ENCODE data around the gene CCDC13. TPM values are rescaled to one million over a fixed set of nuclear protein-coding genes. Genes with fewer than 3 reads are reported as not detected.

The CCDC13 gene, protein sequence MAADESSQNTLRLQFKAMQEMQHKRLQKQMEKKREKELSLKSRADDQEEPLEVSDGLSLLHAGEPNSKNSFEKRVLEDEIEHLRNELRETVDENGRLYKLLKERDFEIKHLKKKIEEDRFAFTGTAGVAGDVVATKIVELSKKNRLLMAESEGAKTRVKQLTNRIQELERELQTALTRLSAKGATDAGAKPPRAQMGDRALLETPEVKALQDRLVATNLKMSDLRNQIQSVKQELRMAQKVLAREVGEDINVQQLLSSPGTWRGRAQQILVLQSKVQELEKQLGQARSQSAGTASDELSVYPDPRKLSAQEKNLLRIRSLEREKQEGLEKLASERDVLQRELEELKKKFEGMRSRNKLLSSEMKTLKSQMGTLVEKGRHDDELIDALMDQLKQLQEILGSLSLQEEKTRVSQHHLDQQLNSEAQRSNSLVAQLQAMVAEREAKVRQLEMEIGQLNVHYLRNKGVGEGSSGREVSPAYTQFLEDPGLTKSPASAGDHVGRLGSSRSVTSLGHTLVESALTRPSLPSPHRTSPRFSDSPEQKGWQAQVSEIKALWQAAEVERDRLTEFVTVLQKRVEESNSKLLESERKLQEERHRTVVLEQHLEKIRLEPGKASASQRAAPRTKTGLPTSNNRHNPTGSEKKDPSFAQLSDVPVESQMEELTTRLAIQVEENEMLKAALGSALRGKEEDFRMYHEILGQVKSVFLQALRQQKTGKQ
- polyA plus RNA-seq: 1.3 and 5.1 TPM in 2 replicates

DNA sequence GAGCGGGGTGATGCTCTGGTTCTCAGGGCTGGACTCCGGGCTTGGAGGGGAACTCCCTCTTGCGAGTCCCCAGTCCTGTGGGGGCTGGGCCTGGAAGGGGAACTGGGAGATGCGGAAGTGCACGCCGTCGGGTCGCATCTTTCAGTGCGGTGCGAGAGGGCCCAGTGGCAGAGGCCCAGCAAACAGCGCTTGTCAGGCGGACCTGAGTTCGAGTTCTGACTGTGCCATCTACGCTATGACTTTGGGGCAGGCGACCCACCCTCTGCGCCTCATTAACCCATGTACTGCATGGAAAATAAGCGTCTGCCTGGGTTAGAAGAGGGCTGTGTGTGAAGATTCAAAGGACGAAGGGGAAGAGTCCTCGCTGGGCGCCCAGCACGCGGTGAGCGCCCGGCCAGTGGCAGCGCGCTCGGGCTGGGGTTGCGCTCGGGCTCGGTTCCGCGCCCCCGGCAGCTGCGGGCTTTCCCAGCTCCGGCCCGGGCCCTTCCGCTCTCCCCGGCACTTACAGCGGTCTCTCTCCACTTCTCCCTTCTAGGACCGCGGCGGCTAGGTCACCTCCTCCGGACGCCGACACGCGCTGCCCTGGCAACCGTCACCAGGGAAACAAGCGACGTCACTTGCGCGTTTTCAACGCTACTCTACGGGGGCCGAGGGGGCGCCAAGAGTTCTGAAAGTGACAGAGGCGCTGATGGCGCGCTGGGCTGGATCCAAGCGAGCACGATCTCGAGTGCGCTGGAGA is at the start of gene CCDC13:
Gene CCDC13, minus strand, starts transcription at position 584 of the 739 bp plus-strand sequence. CDS start 14,908 bp downstream, outside the sequence.

DNA sequence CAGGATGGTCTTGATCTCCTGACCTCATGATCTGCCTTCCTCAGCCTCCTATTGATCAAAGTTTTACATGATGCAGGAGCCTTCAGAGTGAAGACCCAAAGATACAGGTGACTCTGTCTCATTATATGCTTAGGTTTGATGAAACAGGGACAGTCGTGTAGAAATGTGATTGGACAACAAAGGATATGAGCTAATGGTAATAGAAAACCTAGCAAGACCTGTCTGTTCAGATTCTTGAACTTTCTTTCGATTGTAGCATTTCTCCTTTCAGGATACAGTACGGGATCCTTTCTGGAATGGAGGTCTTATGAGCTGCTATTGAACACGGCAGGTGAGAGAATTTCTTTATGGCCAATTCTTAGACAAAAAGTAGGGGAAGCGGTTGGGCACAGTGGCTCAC is 36.1 kb upstream of the CCDC13 start, which contains the start of gene ACKR2:
Gene ACKR2, plus strand, starts transcription at position 244 of the 400 bp plus-strand sequence. CDS start 55,058 bp downstream, outside the sequence.

DNA sequence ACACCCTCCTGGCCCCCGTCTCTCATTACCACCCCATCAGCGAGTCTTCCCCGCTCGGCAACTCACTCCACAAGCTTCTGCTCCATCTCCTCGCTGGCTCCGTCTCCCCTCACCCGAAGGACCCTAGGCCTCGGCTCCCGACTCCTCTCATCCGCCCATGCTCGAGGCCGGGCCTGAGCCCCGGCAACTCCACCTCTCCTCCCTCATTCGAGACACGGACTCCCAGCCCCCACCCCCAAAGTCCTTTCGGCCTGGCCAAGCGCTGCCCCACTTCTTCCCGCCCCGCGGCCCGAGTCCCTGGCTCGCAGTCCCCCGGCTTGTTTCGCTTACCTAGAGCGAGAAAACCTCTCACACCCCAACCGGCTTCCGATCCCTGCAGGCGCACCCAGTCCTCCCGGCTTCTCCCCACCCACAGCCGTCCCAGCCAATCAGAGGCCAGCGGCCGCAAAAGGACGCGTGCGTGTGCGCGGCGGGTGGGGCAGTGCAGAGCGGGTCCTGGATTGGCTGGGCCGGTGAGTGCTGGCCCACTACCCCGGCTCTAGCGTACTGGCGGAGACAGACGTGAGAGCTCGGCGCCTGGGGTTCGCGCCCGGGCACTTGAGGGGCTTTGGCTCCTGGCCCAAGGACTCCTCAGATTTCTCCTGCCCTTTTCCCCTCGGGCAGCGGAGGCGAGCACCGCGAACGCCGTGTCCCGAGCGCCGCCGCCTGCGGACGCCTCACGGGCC is 31.2 kb upstream of the CCDC13 start, which contains the start of gene HIGD1A:
Gene HIGD1A, minus strand, starts transcription at position 385 of the 725 bp plus-strand sequence. CDS start 10,237 bp downstream, outside the sequence.

Other genes with a start within 250 kb of the CCDC13 start
- gene SEC22C, start 191.3 kb downstream of the CCDC13 start, polyA plus RNA-seq: 38.6 and 54.1 TPM in 2 replicates
- gene SS18L2, start 182.4 kb downstream of the CCDC13 start, polyA plus RNA-seq: 197 and 237 TPM in 2 replicates
- 25.9 and 30.6 TPM in 2 replicates for gene NKTR, start 172.6 kb downstream of the CCDC13 start, polyA plus RNA-seq
- 0.31 TPM in 1 of 2 replicates, not detected in the other for gene ZBTB47, start 119.6 kb downstream of the CCDC13 start, polyA plus RNA-seq
- gene KLHL40, start 87.7 kb downstream of the CCDC13 start, polyA plus RNA-seq: not detected in 2 replicates
- 86.3 and 121 TPM in 2 replicates for gene HHATL, start 70.5 kb downstream of the CCDC13 start, polyA plus RNA-seq
- gene HIGD1A, start 31.2 kb upstream of the CCDC13 start, polyA plus RNA-seq: 1,119 and 1,494 TPM in 2 replicates
- 0.73 and 4.6 TPM in 2 replicates for gene ACKR2, start 36.2 kb upstream of the CCDC13 start, polyA plus RNA-seq
- gene CYP8B1, start 102.6 kb upstream of the CCDC13 start, polyA plus RNA-seq: not detected in 2 replicates
- 3.3 and 6.5 TPM in 2 replicates for gene ZNF662, start 132.9 kb upstream of the CCDC13 start, polyA plus RNA-seq
- gene GASK1A, start 206.1 kb upstream of the CCDC13 start, polyA plus RNA-seq: 2.2 and 2.6 TPM in 2 replicates

Measured in Purkinje cell (primary cell).